GM23338 (cell line): Measurements from ENCODE around the gene TPPP3. TPM values are rescaled to one million over a fixed set of nuclear protein-coding genes. Genes with fewer than 3 reads are reported as not detected.

Experiments used
- ATAC-seq: fragments of 200-7000 bp; cut with Tn5 transposase; 3 replicates; pipeline ENCODE4 v1.9.1; 2020
- DNase-seq: peaks from one replicate; pipeline ENCODE4 v3.0.0-alpha.2; 2015; ENCODE audit warnings: low spot score
- H2AFZ ChIP-seq: fragments of 200-600 bp; sonication (generic); 2 replicates; pipeline ENCODE4 v1.8.0; 2016; ENCODE audit warnings: antibody characterized with exemption, mild to moderate bottlenecking, moderate library complexity
- H3F3A ChIP-seq: fragments of 200-600 bp; sonication (generic); replicated peaks from 2 replicates; pipeline ENCODE4 v1.8.0; 2017; ENCODE audit warnings: antibody characterized with exemption, mixed run types, low read depth
- H3K27ac ChIP-seq: fragments of 200-600 bp; sonication (generic); 2 replicates; pipeline ENCODE4 v1.6.1; 2016; ENCODE audit warnings: low read depth
- H3K27me3 ChIP-seq: fragments of 200-600 bp; sonication (generic); 2 replicates; pipeline ENCODE4 v1.8.0; 2016; ENCODE audit warnings: mild to moderate bottlenecking, mixed run types, moderate library complexity; ENCODE audit not compliant: insufficient read depth
- H3K36me3 ChIP-seq: fragments of 200-600 bp; sonication (generic); 2 replicates; pipeline ENCODE4 v1.8.0; 2016; ENCODE audit warnings: mild to moderate bottlenecking; ENCODE audit not compliant: insufficient read depth
- H3K4me1 ChIP-seq: fragments of 200-600 bp; sonication (generic); 2 replicates; pipeline ENCODE4 v1.8.0; 2016; ENCODE audit warnings: mild to moderate bottlenecking, moderate library complexity; ENCODE audit not compliant: insufficient read depth
- H3K4me2 ChIP-seq: fragments of 200-600 bp; sonication (generic); 2 replicates; pipeline ENCODE4 v1.7.1; 2017; ENCODE audit warnings: mixed run types
- H3K4me3 ChIP-seq: fragments of 200-600 bp; sonication (generic); 2 replicates; pipeline ENCODE4 v1.6.1; 2016; ENCODE audit warnings: mixed run types
- H3K79me2 ChIP-seq: fragments of 200-600 bp; sonication (generic); replicated peaks from 2 replicates; pipeline ENCODE4 v1.8.0; 2017; ENCODE audit warnings: mild to moderate bottlenecking; ENCODE audit not compliant: insufficient read depth
- H3K9me2 ChIP-seq: fragments of 200-600 bp; sonication (generic); 2 replicates; pipeline ENCODE4 v1.8.0; 2017; ENCODE audit not compliant: insufficient read depth
- H4K20me1 ChIP-seq: fragments of 200-600 bp; sonication (generic); replicated peaks from 2 replicates; pipeline ENCODE4 v1.8.0; 2017; ENCODE audit warnings: mild to moderate bottlenecking; ENCODE audit not compliant: insufficient read depth
- H3K27ac Mint-ChIP-seq: 2 replicates; pipeline ENCODE4 v1.8.0; 2020; ENCODE audit warnings: inconsistent platforms, mild to moderate bottlenecking, moderate library complexity, mixed read lengths
- H3K27me3 Mint-ChIP-seq: 3 replicates; pipeline ENCODE4 v1.8.0; 2022; ENCODE audit warnings: low read depth, mild to moderate bottlenecking, moderate library complexity, mixed read lengths, inconsistent platforms; ENCODE audit not compliant: insufficient read depth, poor library complexity
- H3K36me3 Mint-ChIP-seq: 3 replicates; pipeline ENCODE4 v1.8.0; 2021; ENCODE audit warnings: low read depth, mild to moderate bottlenecking, inconsistent platforms, moderate library complexity, mixed read lengths
- H3K4me1 Mint-ChIP-seq: 3 replicates; pipeline ENCODE4 v1.8.0; 2020; ENCODE audit warnings: mild to moderate bottlenecking, inconsistent platforms, mixed read lengths
- H3K4me3 Mint-ChIP-seq: 3 replicates; pipeline ENCODE4 v1.8.0; 2021; ENCODE audit warnings: moderate library complexity, mild to moderate bottlenecking, inconsistent platforms, mixed read lengths
- H3K9me3 Mint-ChIP-seq: 3 replicates; pipeline ENCODE4 v1.8.0; 2020; ENCODE audit warnings: moderate library complexity, mild to moderate bottlenecking, inconsistent platforms, mixed read lengths
- CREB1 ChIP-seq: fragments of 250-450 bp; sonication (Bioruptor Pico); IDR thresholded peaks from 2 replicates; pipeline ENCODE4 v1.5.0; 2020; ENCODE audit warnings: low read depth, mild to moderate bottlenecking, moderate library complexity
- EZH2 ChIP-seq: fragments of 200-600 bp; sonication (generic); IDR thresholded peaks from one replicate; pipeline ENCODE4 v1.8.0; 2017; ENCODE audit warnings: antibody characterized with exemption, mild to moderate bottlenecking, low read depth; ENCODE audit not compliant: unreplicated experiment
- EZH2phosphoT487 ChIP-seq: fragments of 200-600 bp; sonication (generic); IDR thresholded peaks from one replicate; pipeline ENCODE4 v1.8.1; 2018; ENCODE audit warnings: antibody characterized with exemption; ENCODE audit not compliant: unreplicated experiment
- JUNB ChIP-seq: IDR thresholded peaks from one replicate; pipeline ENCODE4 v1.6.1; 2016; ENCODE audit warnings: antibody characterized with exemption; ENCODE audit not compliant: unreplicated experiment
- NANOG ChIP-seq: IDR thresholded peaks from 2 replicates; pipeline ENCODE4 v1.6.1; 2016; ENCODE audit warnings: antibody characterized with exemption, borderline replicate concordance
- POLR2AphosphoS5 ChIP-seq: IDR thresholded peaks from 2 replicates; pipeline ENCODE4 v1.6.1; 2016; ENCODE audit warnings: antibody characterized with exemption, low read depth
- STAT1 ChIP-seq: IDR thresholded peaks from one replicate; pipeline ENCODE4 v1.6.1; 2016; ENCODE audit warnings: antibody characterized with exemption; ENCODE audit not compliant: unreplicated experiment
- ZNF331 ChIP-seq: fragments of 250-450 bp; sonication (Bioruptor Pico); IDR thresholded peaks from 2 replicates; pipeline ENCODE4 v1.5.0; 2020; ENCODE audit warnings: low read depth, mild to moderate bottlenecking, moderate library complexity
- polyA plus RNA-seq: library from polyadenylated mRNA; unstranded; fragments of >200 nt; fragmentation: Nextera tagmentation; extraction: Ambion mirVana; gene quantifications from 2 replicates; pipeline ENCODE4 v1.2.1, GENCODE V29; 2016
- small RNA-seq: library from RNA; depleted of rRNA; stranded (forward); fragments of <200 nt; gene quantifications from one replicate; pipeline ENCODE3, GENCODE V24; 2014; ENCODE audit warnings: low replicate concordance
- total RNA-seq: library from RNA; depleted of rRNA; stranded (reverse); fragments of >200 nt; shearing (Covaris generic); gene quantifications from 2 replicates; pipeline ENCODE4 v1.2.3, GENCODE V29; 2014; rRNA removed
- TF ChIP-seq, protein P1 (sequence below): IDR thresholded peaks from 2 replicates; pipeline ENCODE4 v1.6.1; 2016; ENCODE audit warnings: antibody characterized with exemption
- TF ChIP-seq, protein P2 (sequence below), 2 experiments: fragments of 200-600 bp in 1 of 2; sonication (generic) in 1 of 2; conservative IDR thresholded peaks; 2 replicates each; pipeline versions ENCODE4 v1.5.1 to v1.6.1; 2016 to 2017; ENCODE audit warnings: antibody characterized with exemption in 2 of 2, low read depth in 2 of 2, mild to moderate bottlenecking in 2 of 2, moderate library complexity in 1 of 2

TPPP3 gene
- total and polyA plus RNA-seq, 2 experiments from 2014 or later = 0.26 to 0.28 TPM

DNA sequence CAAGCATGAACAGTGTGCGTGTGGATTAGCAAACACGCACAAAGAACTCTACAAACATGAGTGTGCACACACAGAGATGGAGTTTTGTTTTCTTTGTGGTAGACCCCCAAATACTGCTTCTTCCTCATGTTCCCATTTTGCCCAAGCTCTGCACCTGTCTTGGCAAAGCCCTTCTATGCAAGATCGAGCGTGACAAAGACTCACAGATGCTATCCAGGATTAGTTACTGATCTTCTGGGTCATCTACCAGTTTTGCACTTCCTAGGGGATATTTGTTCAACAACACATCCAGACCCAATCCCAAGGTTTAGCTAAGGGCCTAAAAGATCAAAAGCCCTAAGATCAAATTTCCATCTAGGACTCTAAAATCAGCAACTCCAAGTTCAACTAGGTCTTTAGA, 50.7 kb downstream of the TPPP3 start (continued):
- no peak for TF ChIP-seq ZNF331
- TF ChIP-seq, protein P1, sequence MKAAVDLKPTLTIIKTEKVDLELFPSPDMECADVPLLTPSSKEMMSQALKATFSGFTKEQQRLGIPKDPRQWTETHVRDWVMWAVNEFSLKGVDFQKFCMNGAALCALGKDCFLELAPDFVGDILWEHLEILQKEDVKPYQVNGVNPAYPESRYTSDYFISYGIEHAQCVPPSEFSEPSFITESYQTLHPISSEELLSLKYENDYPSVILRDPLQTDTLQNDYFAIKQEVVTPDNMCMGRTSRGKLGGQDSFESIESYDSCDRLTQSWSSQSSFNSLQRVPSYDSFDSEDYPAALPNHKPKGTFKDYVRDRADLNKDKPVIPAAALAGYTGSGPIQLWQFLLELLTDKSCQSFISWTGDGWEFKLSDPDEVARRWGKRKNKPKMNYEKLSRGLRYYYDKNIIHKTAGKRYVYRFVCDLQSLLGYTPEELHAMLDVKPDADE = no peak
- TF ChIP-seq, protein P2, sequence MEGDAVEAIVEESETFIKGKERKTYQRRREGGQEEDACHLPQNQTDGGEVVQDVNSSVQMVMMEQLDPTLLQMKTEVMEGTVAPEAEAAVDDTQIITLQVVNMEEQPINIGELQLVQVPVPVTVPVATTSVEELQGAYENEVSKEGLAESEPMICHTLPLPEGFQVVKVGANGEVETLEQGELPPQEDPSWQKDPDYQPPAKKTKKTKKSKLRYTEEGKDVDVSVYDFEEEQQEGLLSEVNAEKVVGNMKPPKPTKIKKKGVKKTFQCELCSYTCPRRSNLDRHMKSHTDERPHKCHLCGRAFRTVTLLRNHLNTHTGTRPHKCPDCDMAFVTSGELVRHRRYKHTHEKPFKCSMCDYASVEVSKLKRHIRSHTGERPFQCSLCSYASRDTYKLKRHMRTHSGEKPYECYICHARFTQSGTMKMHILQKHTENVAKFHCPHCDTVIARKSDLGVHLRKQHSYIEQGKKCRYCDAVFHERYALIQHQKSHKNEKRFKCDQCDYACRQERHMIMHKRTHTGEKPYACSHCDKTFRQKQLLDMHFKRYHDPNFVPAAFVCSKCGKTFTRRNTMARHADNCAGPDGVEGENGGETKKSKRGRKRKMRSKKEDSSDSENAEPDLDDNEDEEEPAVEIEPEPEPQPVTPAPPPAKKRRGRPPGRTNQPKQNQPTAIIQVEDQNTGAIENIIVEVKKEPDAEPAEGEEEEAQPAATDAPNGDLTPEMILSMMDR (conservative IDR thresholded peaks at IDR 0.05; ENCODE audit: low read depth in 2 of 2) = no peak
- no peak for TF ChIP-seq CREB1 (CRISPR knock-in tag)
- no peak for TF ChIP-seq NANOG
- TF ChIP-seq JUNB = no peak
- no peak for TF ChIP-seq STAT1
- no peak for TF ChIP-seq EZH2phosphoT487

DNA sequence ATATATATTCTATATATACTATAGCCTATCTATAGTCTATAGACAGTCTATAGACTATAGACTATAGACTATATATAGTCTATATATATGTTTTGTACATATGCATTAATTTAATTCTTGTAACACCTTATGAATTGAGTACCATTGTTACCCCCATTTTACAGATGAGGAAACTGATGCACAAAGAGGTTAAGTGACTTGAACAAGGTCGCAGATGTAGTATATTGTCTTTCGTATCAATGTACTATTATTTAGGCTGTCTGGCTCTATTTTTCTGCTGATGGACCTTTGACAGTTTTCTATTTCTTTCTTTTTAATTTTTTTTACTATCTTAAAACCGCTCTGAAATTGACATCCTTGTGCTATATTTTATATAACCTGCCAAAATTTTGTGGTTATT, 52.0 kb downstream of the TPPP3 start:
- no peak for DNase-seq
- no peaks in the 10 kb centered on the region for H3K4me1 Mint-ChIP-seq
- no peaks in the 10 kb centered on the region for H3K4me1 ChIP-seq

More for the DNA sequence above, 52.0 kb downstream of the TPPP3 start:
- Mint-ChIP-seq H3K36me3 (no peaks in the 10 kb centered on the region), H3K27me3 (peaks cover 2% of the 10 kb centered on the region), H3K9me3 (no peaks in the 10 kb centered on the region), H3K27ac (no peak overlapping the region), H3K4me3 (no peak overlapping the region)
- Histone ChIP-seq H3K4me3 (no peak overlapping the region), H3K79me2 (no peaks in the 10 kb centered on the region), H3K9me2 (no peaks in the 10 kb centered on the region), H3K27ac (no peak overlapping the region), H3F3A (no peaks in the 10 kb centered on the region), H2AFZ (no peak overlapping the region), H3K27me3 (no peaks in the 10 kb centered on the region), H3K36me3 (no peaks in the 10 kb centered on the region), H4K20me1 (no peaks in the 10 kb centered on the region), H3K4me2 (no peak overlapping the region)
- no peak for ATAC-seq
- TF ChIP-seq EZH2phosphoT487 = no peak
- TF ChIP-seq POLR2AphosphoS5 = no peak
- TF ChIP-seq EZH2 = no peak
- TF ChIP-seq, protein P2 (conservative IDR thresholded peaks at IDR 0.05; ENCODE audit: low read depth in 2 of 2) = no peak
- no peak for TF ChIP-seq CREB1 (CRISPR knock-in tag)

Small RNA genes lying within 50 kb of the gene (small RNA-seq; reads per million reads assigned to genes)
- gene RNU1-123P = not detected

Other genes starting within 250 kb of the TPPP3 start
- gene B3GNT9, start 242.5 kb downstream of the TPPP3 start, total RNA-seq = 6.8 and 7.0 TPM in 2 replicates
- 0.99 and 1.5 TPM in 2 replicates for gene B3GNT9, start 242.5 kb downstream of the TPPP3 start, polyA plus RNA-seq
- 0.42 TPM in 1 of 2 replicates, not detected in the other for gene TRADD, start 233.6 kb downstream of the TPPP3 start, total RNA-seq
- gene TRADD, start 233.6 kb downstream of the TPPP3 start, polyA plus RNA-seq = 0.50 and 0.55 TPM in 2 replicates
- gene FBXL8, start 233.5 kb downstream of the TPPP3 start, total RNA-seq = not detected in 2 replicates
- 0.26 TPM in 1 of 2 replicates, not detected in the other for gene FBXL8, start 233.5 kb downstream of the TPPP3 start, polyA plus RNA-seq
- gene HSF4, start 228.8 kb downstream of the TPPP3 start, total RNA-seq = 1.3 TPM in 1 of 2 replicates, not detected in the other
- 0.19 TPM in 1 of 2 replicates, not detected in the other for gene HSF4, start 228.8 kb downstream of the TPPP3 start, polyA plus RNA-seq
- 0.27 and 3.3 TPM in 2 replicates for gene NOL3, start 223.0 kb downstream of the TPPP3 start, total RNA-seq
- 2.7 and 4.0 TPM in 2 replicates for gene NOL3, start 223.0 kb downstream of the TPPP3 start, polyA plus RNA-seq
- 22.7 and 23.1 TPM in 2 replicates for gene MATCAP1, start 209.5 kb downstream of the TPPP3 start, total RNA-seq
- 9.5 and 13.3 TPM in 2 replicates for gene MATCAP1, start 209.5 kb downstream of the TPPP3 start, polyA plus RNA-seq
- 1.6 and 2.3 TPM in 2 replicates for gene EXOC3L1, start 203.4 kb downstream of the TPPP3 start, total RNA-seq
- 0.92 and 1.1 TPM in 2 replicates for gene EXOC3L1, start 203.4 kb downstream of the TPPP3 start, polyA plus RNA-seq
- gene E2F4, start 201.3 kb downstream of the TPPP3 start, total RNA-seq = 135 and 168 TPM in 2 replicates
- gene E2F4, start 201.3 kb downstream of the TPPP3 start, polyA plus RNA-seq = 67.0 and 67.2 TPM in 2 replicates
- 16.2 and 18.3 TPM in 2 replicates for gene ELMO3, start 194.4 kb downstream of the TPPP3 start, total RNA-seq
- 4.5 and 4.7 TPM in 2 replicates for gene ELMO3, start 194.4 kb downstream of the TPPP3 start, polyA plus RNA-seq
- 18.4 and 23.2 TPM in 2 replicates for gene TMEM208, start 166.4 kb downstream of the TPPP3 start, total RNA-seq
- gene TMEM208, start 166.4 kb downstream of the TPPP3 start, polyA plus RNA-seq = 82.3 and 89.7 TPM in 2 replicates
- gene FHOD1, start 146.0 kb downstream of the TPPP3 start, total RNA-seq = 48.2 and 52.7 TPM in 2 replicates
- 26.2 and 28.4 TPM in 2 replicates for gene FHOD1, start 146.0 kb downstream of the TPPP3 start, polyA plus RNA-seq
- 5.4 and 6.4 TPM in 2 replicates for gene SLC9A5, start 144.5 kb downstream of the TPPP3 start, total RNA-seq
- gene SLC9A5, start 144.5 kb downstream of the TPPP3 start, polyA plus RNA-seq = 3.4 and 4.5 TPM in 2 replicates
- 10.3 and 17.1 TPM in 2 replicates for gene PLEKHG4, start 114.0 kb downstream of the TPPP3 start, total RNA-seq
- 3.2 and 4.9 TPM in 2 replicates for gene PLEKHG4, start 114.0 kb downstream of the TPPP3 start, polyA plus RNA-seq
- 0.31 TPM in 1 of 2 replicates, not detected in the other for gene KCTD19, start 66.8 kb downstream of the TPPP3 start, total RNA-seq
- 0.61 and 0.65 TPM in 2 replicates for gene KCTD19, start 66.8 kb downstream of the TPPP3 start, polyA plus RNA-seq
- 1.2 TPM in 1 of 2 replicates, not detected in the other for gene LRRC36, start 66.7 kb downstream of the TPPP3 start, total RNA-seq
- gene LRRC36, start 66.7 kb downstream of the TPPP3 start, polyA plus RNA-seq = not detected in 2 replicates
- gene ZDHHC1, start 23.0 kb upstream of the TPPP3 start, total RNA-seq = 2.3 and 2.7 TPM in 2 replicates
- 1.4 and 1.6 TPM in 2 replicates for gene ZDHHC1, start 23.0 kb upstream of the TPPP3 start, polyA plus RNA-seq
- 23.0 and 25.1 TPM in 2 replicates for gene HSD11B2, start 37.6 kb upstream of the TPPP3 start, total RNA-seq
- gene HSD11B2, start 37.6 kb upstream of the TPPP3 start, polyA plus RNA-seq = 14.8 and 16.6 TPM in 2 replicates
- gene ATP6V0D1, start 87.7 kb upstream of the TPPP3 start, total RNA-seq = 68.7 and 69.4 TPM in 2 replicates
- gene ATP6V0D1, start 87.7 kb upstream of the TPPP3 start, polyA plus RNA-seq = 19.5 and 20.6 TPM in 2 replicates
- gene AGRP, start 90.0 kb upstream of the TPPP3 start, total RNA-seq = not detected in 2 replicates
- not detected in 2 replicates for gene AGRP, start 90.0 kb upstream of the TPPP3 start, polyA plus RNA-seq
- gene RIPOR1, start 135.3 kb upstream of the TPPP3 start, total RNA-seq = 7.4 and 22.4 TPM in 2 replicates
- 6.8 and 7.6 TPM in 2 replicates for gene RIPOR1, start 135.3 kb upstream of the TPPP3 start, polyA plus RNA-seq
- 64.5 and 81.0 TPM in 2 replicates for gene CTCF, start 169.0 kb upstream of the TPPP3 start, total RNA-seq
- 67.7 and 72.3 TPM in 2 replicates for gene CTCF, start 169.0 kb upstream of the TPPP3 start, polyA plus RNA-seq